NCI-H524 (cell line): Measurements from ENCODE around the gene SLC24A5.

ENCODE experiments used
- DNase-seq, 2 experiments: peaks; one replicate each; lab custom pipeline; 2025; lab: John Stamatoyannopoulos, UW

Gene SLC24A5

GRCh38 chr15:48120745-48121144 is at the start of gene SLC24A5:
Gene SLC24A5 (plus strand): TSS chr15:48120990. CDS start chr15:48121045, 55 bp downstream.
- DNase-seq, result no peak

DNA sequence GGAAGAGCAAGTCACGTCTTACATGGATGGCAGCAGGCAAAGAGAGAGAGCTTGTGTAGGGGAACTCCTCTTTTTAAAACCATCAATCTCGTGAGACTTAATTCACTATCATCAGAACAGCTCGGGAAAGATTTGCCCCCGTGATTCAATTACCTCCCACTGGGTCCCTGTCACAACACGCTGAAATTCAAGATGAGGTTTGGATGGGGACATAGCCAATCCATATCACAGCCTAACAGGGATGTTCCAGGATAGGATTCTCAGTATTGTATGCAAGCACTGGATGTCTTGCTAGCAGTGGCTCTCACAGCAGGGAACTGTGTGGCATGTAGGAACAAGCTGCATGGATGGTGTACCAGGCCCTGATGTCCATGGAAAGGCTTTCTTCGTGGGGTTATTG is 47.8 kb upstream of the SLC24A5 start:
- DNase-seq, result no peak

GRCh38 chr15:48073881-48074280 is 46.9 kb upstream of the SLC24A5 start:
- no peak for DNase-seq

- no peak for DNase-seq
These were observed 44.3 kb upstream of the SLC24A5 start for GRCh38 chr15:48076454-48076853.

DNA sequence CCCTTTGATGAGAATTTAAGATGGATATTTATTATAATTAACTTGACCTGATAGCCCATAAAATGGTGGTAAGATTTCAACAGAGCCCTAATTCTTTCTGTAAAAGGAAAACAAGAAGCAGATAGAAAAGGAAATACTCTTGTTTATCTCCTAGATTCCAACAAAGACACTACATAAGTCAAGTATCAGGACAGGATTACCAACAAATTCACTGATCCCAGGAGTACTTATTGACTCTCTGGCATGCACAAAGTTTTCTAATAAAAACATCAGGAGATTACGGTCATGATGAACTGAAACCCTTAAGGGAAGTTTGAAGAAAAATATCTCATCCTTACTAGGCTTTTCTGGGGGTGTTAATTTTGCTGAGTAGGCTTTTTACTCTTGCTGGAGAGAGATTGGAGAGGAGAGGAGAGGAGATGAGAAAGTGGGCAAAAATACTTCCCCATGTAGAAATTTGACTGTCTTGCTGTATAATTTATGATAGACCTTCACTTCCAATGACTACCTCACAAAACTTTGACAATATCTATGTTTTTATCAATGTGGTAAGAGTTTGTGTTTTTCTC is 43.1 kb upstream of the SLC24A5 start:
- DNase-seq, result no peak

DNA sequence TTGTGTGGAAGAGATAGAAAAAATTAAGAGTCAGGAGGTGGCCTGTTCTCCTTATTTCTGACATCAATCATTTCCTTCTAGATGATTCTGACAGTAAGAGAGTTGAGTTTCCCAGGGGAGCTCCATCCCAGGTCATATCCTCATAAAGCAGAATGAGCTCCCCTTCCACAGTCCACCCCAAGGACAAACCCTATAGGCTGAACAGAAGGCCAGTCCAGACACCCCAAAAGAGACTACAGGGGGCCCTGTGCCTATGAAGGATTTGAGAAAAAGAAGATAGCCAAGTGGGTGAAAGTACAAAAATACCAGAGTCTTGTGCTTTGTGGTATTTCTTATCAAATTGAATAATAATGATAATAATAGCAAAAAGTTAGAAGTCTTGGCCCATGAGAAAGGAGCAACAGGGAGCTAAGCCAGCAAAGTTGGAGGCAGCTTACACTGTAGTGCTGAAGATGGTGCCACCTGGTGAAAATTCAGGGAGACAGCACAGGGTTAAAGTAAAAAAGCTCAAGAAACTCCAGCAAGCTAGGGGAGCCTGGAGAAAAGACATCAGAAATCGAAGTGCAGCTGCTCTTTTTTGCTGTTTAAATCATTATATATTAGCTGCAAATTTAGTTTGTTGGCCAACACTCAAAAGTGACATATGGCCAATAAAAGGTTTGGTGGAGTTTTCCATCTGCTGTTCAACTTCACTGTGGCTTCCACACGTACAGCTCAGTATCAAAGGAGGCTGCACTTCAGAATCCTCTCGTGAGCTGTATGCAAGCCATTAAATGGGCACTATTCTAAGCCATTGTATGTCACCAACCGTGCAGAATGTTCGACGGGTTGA is 35.8 kb upstream of the SLC24A5 start:
- DNase-seq, result peak; percentile 93 to 98

GRCh38 chr15:48085591-48085930 is 35.2 kb upstream of the SLC24A5 start:
- DNase-seq, result no peak

- DNase-seq, result peak in 1 of 2 experiments; percentile 14
These were observed 34.7 kb upstream of the SLC24A5 start for GRCh38 chr15:48086133-48086532.

DNA sequence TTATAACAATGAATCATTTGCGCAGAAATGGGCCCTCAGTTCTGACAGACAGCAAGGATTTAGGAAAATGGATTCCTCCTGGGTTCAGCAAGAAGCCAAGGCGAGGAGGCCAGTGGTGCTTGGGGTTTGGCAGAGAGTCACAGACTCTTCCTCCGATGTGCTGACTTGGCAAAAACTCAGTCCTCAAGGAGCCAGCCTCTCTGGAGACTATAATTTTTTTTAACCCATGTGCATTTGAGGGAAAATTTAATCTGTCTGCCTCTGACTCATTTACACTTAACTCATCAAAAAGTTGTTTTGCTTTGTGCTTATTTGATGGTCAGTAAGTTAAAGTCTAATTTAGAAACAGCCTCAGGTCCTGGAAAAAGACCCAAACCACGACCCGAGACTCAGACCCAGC is 34.2 kb upstream of the SLC24A5 start:
- no peak for DNase-seq

GRCh38 chr15:48087844-48088243 is 32.9 kb upstream of the SLC24A5 start:
- no peak for DNase-seq

DNA sequence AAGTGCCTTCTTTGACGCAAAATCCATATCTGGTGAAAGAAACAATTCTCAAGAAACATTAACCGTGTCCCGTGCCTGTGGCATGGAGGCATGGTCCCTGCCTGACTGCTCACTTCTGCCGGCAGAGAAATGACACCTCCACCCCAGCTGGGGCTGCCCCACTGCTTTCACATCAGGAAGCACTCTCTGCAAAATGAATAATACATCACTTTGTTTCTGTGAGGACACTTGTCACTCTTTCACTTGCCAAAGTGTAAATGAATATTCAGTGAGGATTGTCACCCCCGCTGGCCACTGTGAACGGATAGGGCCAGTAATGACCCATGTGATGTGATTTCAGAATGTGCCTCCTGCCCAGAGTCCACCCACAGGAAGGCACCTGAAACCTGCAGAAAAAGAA is 31.1 kb upstream of the SLC24A5 start:
- DNase-seq, result peak in 1 of 2 experiments; percentile 15

- peak in 1 of 2 experiments; percentile 48 for DNase-seq
These were observed 30.7 kb upstream of the SLC24A5 start for GRCh38 chr15:48090115-48090514.

DNA sequence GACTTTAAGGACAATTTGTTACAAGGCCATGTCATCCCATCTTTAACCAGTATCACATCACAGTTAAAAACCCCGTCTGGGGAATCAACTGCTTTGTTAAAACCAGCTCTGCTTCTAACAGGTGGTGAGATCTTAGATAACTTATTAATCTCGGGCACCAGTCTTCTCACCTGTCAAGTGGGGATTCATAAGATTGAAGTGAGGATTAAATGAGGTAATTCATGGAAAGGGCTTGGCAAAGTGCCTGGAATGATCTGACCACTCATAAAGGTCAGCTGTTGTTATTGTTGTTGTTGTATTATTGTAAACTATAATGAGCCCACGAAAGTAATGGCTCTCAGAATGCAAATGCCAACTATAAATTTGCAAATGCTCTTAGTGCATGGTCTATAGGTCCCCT is 30.1 kb upstream of the SLC24A5 start:
- peak; percentile 90 to 96 for DNase-seq

DNA sequence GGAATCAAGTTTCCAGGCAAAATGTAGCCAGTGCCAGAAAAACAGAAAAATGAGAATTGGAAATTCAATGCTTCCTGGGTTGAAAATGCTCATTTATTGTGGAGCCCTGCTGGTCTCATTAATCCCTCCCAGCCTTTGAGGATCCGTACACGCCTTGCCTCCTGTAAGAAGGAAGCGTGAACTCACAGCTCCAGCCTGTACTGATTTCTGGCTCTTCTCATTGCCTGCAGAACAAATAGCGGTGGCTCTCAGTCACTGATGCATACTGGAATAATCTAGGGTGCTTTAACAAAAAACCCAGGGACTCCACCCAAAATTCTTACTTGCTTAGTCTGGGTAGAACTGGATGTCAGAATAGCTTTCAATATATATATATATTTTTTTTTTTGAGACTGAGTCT is 29.3 kb upstream of the SLC24A5 start:
- DNase-seq, result peak; percentile 57 to 84

GRCh38 chr15:48096355-48096786 is 24.4 kb upstream of the SLC24A5 start:
- no peak for DNase-seq

GRCh38 chr15:48096813-48097212 is 24.0 kb upstream of the SLC24A5 start:
- no peak for DNase-seq

DNA sequence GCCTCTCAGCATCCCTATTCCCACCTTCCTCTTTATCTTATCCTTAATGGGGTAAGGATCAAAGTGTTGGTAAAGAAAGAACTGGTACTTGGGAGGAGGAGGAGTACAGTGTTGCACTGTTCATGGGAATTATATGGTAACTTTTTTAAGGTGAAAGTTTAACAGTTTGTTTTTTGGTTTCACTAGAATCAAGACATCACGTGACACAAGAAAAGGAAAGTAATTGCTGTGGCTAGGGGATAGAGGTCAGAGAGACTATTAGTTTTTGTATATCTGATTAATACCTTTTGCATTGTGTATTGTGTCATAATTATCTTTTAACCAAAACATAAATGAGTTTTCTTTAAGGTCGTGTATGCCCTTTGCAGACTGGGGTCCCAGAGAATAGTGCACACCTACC is 23.5 kb upstream of the SLC24A5 start:
- no peak for DNase-seq

DNA sequence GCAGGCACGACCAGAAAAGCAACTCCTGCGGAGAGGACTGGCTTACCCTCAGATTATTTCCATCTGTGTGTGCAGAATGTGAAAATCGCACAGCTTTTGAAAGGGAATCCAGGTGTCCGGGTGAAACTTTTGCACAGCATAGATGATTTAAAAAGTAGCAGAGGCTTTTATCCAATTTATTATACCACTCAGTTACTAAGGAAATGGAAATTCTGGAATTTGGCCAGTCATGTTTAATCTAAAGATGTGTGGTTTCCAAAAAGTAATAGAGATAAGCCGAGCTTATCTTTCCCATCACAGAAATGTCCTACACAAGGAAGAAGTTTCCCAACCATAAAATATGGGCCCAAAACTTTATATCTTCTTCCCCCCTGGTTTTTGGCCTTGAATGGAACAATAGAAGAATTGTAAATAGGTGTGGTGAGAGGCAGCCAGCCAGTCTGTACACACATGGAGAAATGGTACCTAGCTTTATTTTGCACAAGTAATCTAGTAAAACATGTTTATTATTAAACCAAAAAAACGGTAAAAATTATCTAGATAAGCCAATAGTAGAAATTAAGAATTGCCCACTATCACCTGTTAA is 19.3 kb upstream of the SLC24A5 start:
- DNase-seq, result no peak

GRCh38 chr15:48102167-48102566 is 18.6 kb upstream of the SLC24A5 start:
- no peak for DNase-seq

- DNase-seq, result no peak
These were observed 17.1 kb upstream of the SLC24A5 start for GRCh38 chr15:48103647-48104046.

GRCh38 chr15:48105936-48106335 is 14.9 kb upstream of the SLC24A5 start:
- no peak for DNase-seq

DNA sequence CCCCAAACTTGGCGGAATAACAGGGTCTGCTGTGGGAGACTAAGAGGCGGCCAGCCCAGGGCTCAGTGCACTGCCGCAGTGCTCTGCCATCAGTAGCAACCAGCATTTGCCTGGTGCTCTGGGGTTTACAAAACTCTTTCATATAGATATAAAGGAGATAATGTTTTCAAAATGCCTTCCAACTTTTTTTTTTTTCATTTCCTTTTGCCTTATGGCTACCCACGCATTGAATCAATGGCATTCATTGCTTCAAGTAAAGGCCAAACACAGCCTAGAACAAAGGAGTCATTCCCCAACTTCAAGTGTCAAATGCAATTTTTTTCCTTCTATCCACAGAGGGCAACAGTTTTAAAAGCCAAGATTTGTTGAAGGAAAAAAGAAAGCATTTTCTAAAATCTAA is 11.6 kb upstream of the SLC24A5 start:
- DNase-seq, result no peak

- DNase-seq, result no peak
These were observed 10.8 kb upstream of the SLC24A5 start for GRCh38 chr15:48109856-48110531.
